GM19455 (cell line): Measurements from ENCODE around the gene NUTF2.
"Not testable (repeated sequence)": the region's sequence is repeated elsewhere in the genome, so short reads cannot be mapped to it uniquely, and the experiment has no call there.

Source experiments
- ATAC-seq: cut with Tn5 transposase; IDR thresholded peaks from one replicate; pipeline ENCODE4 v1.9.1; 2021; ENCODE audit not compliant: unreplicated experiment

The NUTF2 gene

DNA sequence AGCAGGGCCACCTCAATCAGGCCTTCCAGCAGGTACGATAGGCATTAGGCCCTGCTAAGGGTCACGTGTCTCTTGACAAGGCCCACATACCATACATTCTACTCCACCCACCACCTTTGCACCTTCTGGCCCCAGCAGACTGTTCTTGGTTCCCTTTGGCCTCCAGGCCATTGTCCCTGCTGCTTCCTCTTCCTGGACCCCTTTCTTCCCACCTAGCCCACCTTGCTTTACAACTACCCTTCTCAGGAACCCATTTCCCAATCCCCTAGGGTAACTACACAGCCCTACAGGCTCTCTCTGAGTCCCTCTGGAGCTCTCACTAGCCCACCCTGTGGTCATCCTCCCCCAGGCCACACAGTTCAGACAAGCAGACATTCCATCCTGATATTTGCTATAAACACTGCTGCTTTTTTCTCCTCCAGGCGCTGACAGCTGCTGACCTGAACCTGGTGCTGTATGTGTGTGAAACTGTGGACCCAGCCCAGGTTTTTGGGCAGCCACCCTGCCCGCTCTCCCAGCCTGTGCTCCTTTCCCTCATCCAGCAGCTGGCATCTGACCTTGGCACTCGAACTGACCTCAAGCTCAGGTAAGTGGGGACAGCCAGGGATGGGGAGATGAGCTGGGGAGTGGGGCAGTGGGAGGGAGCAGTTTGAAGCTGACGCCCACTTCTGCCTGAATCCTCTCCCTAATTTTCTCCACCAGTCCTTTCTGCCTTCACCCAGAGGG, 36.6 kb downstream of the NUTF2 start:
- no peak for ATAC-seq

DNA sequence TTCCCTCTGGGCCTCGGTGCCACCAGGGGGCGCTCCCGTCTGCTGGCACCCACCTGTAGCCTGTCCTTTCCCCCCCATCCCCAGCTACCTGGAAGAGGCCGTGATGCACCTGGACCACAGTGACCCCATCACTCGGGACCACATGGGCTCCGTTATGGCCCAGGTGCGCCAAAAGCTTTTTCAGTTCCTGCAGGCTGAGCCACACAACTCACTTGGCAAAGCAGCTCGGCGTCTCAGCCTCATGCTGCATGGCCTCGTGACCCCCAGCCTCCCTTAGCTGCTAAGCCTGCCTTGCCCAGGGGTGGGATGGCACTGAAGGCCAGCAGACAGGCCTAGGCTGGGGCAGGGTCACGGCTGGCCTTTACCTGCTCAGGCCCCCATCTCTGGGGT, 37.1 kb downstream of the NUTF2 start:
- no peak for ATAC-seq

DNA sequence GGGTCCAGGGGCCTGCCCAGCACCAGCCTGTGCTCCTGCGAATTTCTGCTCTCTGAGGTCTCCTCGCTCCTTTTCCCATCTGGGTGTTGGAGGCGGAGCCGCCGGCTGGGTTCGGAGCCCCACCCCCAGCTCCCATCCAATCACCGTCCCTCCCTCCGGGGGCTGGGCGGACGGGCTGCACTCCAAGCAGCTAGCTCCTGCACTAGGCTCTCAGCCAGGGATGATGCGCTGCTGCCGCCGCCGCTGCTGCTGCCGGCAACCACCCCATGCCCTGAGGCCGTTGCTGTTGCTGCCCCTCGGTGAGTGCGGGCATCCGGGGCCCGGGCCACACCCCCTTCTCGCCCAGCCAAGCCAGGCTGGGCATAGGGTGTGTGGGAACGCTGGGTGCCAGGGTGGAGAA, 38.0 kb downstream of the NUTF2 start, which contains the start of gene NRN1L:
Gene NRN1L (plus strand): TSS at position 202 of the 400 bp plus-strand sequence. CDS start 19 bp downstream, at position 221.
- no peak for ATAC-seq

DNA sequence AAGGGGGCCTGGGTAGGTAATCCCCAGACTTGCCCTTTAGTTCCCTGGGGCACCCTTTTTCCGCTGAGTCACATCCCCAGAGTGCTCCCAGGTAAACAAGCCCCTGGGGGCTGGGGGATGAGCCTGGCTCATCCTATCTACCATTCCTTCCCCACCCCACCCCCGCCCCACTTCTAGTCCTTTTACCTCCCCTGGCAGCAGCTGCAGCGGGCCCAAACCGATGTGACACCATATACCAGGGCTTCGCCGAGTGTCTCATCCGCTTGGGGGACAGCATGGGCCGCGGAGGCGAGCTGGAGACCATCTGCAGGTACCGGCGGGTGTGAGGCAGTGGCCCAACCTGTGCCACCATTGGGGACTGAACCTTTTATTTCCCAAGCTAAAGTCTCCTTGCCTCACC, 38.8 kb downstream of the NUTF2 start:
- ATAC-seq = no peak

DNA sequence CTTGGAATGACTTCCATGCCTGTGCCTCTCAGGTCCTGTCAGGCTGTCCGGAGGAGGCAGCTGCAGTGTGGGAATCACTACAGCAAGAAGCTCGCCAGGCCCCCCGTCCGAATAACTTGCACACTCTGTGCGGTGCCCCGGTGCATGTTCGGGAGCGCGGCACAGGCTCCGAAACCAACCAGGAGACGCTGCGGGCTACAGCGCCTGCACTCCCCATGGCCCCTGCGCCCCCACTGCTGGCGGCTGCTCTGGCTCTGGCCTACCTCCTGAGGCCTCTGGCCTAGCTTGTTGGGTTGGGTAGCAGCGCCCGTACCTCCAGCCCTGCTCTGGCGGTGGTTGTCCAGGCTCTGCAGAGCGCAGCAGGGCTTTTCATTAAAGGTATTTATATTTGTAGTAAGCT, 39.2 kb downstream of the NUTF2 start:
- ATAC-seq = no peak

DNA sequence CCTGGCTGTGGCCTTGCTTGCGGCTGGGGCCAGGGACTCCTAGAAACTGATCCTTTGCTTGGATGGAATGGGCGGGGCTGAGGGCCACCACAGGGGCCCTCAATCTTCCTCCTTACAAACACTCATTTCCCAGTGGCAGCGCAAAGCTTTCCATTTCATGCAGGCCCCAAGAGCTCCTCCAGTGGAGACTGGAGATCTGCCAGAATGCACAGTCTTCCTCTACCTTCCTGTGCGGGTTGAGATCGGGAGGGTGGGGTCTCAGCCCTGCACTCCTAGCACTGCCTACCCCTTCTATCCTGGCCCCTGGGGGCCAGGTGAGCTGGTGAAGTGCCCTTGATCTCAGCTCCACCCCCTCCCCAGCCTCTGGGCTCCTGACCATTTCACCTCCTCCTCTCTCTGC, 39.7 kb downstream of the NUTF2 start:
- no peak for ATAC-seq

DNA sequence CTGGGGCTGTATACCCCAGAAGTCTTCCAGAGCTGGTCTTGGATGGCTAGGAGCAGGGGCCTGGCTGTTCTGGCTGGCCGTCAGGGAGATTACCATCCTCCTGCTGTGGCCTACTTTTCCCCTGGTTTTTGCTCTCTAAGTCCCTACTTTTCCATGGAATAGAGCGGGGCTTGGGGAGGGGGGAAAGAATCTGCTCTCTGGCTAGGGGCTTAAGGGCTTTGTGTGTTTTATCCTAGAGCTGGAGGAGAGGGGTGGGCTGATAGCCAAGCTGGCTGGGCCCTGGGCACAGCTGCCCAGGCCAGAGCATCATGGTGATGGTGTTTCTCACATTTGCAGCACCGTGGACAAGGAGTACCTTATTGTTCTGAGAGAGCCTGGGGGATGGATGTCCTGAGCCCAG, 41.6 kb downstream of the NUTF2 start:
- no peak for ATAC-seq

DNA sequence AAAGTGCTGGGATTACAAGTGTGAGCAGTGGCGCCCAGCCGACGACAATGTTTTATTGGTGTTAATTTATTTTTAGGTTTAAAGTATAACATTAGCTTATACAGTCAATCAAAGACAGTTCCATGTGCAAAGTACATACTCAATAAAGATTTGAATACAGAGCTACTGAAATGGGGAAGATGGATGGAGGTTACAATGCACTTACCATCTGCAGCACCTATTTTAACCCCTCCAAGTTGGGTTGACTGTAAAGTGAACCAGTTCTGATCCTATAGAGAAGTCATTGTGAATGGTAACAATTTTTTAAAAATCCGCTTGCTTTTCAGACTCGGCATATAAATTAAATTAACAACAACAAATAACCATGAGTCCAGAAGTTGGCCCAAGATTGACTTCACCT, 45.6 kb downstream of the NUTF2 start:
- ATAC-seq = no peak

DNA sequence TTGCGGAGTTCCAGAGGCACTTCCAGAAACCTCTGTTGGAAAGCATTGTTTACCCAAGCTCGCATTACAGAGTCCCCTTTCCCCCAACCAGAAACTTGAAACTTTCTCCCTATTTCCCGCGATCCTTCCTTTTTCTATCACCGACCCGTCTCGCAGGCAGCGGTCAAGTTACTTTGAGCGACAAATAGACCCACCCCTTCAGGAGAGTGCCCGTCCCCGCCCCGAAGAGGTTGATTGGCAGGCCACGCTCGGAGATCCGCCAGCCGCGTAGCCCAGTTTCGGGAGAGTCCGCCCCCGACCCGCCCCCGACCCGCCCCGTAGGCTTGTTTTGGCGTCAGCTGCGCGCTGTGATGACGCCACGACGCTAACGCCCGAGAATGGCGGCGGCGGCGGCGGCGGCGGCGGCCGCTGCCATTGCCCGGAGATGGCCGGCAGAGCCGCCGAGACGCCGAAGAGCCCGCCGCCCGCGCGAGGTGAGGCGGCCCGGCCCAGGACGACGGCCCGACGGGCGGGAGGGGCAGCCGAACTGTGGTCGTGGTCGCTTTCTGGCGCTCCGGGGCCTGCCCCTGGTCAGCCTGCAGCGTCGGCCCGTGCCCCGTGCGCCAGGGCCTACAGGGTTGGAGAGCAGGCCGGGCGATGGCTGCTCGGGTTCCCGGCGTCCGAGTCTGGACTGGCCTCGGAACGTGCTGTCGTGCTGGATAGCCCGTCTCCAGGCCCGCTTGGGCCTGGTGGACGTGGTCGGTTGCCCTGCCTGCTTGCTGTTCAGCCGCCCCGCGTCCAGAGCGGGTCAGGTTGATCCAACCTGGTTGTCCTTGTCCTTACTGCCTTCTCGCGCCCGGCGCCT, 46.4 kb downstream of the NUTF2 start, which contains the start of gene PSKH1:
Gene PSKH1 (plus strand): TSS at position 356 of the 844 bp plus-strand sequence. CDS start 15,496 bp downstream, outside the sequence.
- peak; percentile 78 for ATAC-seq

DNA sequence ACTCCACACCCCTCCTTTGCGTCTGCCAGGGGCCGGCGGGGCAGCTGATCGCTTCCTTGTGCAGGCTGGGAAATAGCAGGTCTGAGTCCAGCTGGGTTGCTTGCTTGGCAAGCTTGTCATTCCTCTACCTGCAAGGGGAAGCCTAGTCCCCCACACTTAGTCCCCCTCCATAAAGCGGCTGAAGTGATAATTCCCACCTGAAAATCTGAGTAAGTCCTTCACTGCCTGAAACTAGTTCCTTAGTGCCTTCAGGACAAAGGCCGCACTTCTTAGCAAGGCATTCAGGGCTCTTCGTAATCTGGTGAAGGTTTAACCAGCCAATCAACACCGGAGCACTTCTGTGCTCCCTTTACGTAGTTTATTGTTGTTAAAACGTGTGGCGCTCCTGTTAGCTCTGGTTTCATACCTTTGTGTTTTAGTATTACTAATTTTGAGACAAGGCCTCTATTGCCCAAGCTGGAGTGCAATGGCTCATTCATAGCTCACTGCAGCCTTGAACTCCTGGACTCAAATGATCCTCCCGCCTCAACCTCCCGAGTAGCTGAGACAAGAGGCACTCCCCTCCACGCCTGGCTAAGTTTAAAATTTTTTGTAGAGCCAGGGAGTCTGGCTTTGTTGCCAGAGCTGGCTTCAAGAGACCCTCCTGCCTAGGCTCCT, 47.1 kb downstream of the NUTF2 start:
- ATAC-seq = no peak

DNA sequence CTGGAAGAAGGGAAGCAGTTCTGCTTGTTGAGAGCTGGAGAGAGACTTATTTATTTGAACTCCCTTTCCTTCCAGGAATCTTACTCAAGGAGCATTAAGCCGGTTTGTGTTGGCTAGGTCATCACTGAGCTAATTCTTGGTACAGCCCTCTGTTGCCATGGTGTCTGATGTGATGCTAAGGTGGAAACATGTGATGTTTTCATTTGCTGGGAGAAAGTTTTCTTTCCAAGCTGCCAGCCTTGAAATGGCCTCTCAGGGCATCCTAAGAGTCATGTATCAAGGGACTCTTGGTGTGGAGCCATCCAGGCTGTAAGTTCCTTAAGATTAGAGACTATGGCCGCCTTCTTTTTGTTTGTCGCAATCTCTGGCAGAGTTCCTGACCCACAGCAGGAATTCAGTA, 50.5 kb downstream of the NUTF2 start:
- no peak for ATAC-seq

DNA sequence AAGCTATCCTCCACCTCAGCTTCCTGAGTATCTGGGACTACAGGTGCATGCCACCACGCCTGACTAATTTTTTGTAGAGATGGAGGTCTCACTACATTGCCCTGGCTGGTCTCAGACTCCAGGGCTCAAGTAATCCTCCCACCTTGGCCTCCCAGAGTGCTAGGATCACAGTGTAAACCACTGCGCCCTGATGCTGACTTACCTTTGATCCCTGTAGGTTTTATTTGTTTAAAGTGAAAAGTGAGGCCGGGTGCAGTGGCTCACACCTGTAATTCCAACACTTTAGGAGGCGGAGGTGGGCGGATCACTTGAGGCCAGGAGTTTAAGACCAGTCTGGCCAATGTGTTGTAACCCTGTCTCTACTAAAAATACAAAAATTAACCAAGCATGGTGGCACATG, 55.0 kb downstream of the NUTF2 start:
- ATAC-seq = no peak

DNA sequence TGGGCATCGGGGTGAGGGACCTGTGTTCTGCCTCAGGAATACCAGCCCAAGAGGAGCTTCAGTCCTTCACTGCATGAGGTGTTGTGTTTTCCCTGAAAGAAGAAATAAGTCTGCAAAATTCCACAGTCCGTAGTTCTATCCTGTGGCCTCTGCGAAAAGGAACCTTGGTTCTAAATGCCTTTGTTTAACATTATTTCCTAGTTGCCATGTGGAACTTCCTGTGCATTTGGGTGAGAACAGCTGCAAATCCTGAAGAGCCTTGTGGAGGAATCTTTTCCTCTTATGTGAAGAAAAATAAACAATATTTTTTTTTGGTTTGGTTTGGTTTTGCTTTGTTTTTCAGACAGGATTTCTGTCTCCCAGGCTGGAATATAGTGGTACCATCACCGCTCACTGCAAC, 56.1 kb downstream of the NUTF2 start:
- ATAC-seq = no peak

DNA sequence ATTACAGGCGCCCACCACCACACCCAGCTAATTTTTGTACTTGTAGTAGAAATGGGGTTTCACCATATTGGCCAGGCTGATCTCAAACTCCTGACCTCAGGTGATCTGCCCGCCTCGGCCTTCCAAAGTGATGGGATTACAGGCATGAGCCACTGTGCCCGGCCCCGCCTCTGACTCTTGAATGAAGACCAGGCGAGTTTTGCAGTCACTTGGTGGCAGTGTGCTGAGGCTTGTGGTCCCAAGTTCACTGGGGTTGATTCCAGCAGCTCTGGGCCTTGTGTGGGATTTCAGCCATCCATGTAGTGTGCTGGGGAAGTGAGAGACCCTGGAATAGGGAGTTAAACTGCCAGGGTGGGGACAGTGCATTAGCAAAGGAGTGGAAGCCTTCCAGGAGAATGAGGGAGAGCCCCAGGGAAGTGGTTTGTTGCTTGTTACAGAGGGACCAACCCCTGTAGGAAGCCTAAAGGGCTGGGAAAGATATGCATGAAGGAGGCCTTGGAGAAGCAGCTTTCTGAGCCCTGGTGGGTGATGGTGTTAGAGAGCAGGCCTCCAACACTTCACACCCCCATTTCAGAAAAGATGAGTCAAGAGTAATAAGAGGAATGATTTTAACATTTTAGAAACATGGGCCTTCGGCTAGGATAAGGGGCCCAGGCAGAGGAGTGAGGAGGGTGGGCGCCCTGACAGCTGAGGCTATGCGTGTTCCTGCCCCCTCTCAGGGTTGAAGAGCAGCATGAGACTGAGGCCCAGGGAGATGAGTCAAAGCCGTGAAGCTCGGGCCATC, 60.9 kb downstream of the NUTF2 start:
- ATAC-seq = no peak

DNA sequence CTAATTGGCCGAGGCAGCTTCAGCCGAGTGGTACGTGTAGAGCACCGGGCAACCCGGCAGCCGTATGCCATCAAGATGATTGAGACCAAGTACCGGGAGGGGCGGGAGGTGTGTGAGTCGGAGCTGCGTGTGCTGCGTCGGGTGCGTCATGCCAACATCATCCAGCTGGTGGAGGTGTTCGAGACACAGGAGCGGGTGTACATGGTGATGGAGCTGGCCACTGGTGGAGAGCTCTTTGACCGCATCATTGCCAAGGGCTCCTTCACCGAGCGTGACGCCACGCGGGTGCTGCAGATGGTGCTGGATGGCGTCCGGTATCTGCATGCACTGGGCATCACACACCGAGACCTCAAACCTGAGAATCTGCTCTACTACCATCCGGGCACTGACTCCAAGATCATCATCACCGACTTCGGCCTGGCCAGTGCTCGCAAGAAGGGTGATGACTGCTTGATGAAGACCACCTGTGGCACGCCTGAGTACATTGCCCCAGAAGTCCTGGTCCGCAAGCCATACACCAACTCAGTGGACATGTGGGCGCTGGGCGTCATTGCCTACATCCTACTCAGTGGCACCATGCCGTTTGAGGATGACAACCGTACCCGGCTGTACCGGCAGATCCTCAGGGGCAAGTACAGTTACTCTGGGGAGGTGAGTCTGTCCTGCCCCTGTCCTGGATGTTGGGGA, 62.5 kb downstream of the NUTF2 start:
- ATAC-seq = no peak

DNA sequence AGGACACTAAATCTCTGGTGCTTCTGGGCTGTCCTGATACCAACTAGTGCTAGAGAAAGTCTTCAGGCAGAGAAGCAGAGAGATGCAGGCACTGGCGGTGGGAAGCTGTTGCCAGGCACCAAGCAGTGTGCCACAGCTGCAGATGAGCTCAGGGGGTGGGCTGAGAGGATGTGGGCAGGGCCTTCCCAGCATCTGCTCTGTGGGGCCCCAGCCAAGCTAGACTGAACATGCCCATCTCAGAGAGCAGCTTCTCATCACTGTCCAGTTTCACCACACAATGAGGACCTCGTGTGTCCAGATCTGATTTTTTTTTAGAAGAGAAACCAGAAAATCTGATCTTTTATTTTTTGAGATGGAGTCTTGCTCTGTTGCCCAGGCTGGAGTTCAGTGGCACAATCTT, 63.4 kb downstream of the NUTF2 start:
- no peak for ATAC-seq

DNA sequence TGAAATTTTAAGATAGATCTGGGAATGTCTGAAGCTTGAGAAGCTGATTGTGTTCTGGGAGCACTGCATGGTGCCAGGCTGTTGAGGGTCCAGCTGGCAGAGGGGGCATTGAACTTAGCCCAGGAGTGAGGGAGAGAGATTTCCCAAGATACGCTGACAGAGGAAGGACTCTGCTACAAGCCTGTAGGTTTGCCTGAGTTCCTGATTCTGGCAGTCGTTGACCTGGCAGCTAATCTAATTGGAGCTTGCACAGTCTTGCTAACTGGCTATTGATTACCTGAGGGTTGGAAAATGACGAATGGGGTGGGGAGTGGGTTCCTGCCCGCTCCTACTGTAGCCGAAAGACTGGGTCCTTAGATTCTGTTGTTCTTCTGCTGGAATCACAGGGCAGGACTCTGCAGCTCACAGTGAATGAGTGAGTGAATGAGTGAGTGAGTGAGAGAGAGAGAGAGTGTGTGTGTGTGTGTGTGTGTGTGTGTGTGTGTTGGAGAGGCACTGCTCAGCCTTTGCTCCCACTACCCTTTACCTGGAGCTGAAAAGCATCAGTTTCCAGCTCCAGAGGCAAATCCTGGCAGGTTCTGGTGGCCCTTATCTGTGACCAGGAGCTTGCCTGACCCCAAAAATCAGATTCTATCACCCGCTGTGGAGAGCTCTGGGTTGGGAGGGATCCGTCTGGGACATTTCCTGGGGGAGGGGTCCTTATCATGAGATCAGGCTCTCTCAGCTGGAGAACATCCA, 68.2 kb downstream of the NUTF2 start:
- no peak for ATAC-seq

DNA sequence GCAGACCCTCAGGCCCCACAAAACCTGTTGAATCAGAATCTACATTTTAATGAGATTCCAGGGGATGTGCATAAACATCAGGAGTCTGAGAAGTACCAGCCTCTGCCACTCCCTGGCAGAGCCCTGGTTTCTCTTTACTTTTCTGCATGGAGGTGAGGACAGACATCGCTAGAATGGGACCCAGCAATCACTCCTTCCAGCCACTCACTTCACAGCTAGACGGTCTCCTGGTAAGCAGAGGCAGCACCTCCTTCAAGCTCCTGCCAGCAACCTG, 68.7 kb downstream of the NUTF2 start:
- not testable (repeated sequence) for ATAC-seq

DNA sequence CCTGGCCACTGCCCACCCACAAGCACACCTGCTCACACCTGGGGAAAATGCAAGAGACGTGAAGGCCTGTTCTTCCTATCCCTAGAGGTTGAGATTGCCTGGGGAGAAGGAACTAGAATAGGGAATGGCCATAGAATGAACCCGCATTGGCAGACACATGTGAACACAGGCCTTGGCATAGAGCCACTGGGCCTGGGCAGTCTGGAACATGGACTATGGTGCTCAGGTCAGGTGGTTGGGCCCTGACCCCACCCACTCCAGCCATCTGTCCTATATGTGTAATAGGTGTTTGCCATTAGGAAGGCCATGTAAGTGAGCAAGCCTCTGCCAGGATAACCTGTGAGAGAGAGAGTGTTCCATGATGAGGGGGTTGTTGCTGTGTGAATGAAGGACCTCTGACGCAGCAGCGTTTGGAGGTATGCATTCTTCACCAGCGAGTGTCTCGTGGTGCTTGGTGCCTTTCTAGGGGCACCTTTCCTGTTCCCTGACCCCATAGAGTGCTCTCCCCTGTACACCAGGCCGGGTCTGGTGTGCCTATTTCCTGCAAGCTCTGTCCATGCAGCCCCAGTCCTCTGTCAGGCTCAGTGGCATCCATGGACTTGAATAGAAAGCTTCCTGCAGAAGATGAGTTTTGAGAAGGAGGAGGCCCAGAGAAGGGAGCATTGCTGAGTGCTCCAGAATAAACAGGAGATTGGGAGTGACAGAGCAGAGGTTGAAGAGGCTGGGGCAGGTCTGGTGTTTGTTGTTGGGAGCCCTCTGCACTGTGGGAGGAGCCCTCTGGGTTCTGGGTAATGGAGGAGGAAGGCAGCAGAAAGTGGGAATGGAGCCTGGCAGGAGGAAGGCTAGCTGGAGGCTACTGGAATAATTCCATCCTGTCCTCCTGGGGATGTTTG, 69.3 kb downstream of the NUTF2 start:
- ATAC-seq = no peak
